ENCODE results near the gene GRWD1. TPM values are rescaled to one million over a fixed set of nuclear protein-coding genes. Genes with fewer than 3 reads are reported as not detected.

Gene GRWD1
- total RNA-seq, 1 donor from 2014 or later: 38.4 TPM

DNA sequence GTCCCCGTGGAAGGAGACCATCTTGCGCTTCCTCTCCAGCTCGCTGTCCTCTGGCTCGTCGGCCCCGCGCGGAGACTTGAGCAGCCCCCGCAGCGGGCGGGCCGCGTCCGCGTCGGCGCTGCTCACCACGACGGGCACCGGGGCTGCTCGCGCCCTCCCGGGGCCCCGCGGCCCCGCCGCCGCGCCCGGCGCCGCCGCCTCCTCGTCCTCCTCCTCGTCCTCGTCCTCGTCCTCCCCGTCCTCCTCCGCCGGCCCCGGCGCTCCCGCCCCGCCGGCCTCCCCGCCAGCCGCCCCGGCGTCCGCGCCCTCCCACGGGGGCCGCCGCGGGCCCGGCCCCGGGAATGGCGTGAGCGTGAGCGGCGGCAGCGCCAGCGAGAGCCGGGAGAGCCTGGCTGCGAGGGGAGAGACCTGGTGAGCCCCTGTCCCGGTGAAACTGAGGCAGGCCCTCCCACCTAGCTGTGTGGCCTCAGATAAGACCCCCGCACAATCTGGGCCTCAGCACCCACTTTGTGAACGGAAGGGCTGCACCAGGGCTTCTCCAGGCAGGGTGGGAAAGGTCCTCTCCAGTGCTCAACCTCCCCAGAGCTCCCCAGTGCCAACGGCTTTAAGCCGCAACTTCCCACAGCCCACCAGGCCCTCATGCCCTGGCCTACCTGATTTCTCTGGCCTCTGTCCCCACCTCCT is 48.1 kb downstream of the GRWD1 start:
- H3K27ac Mint-ChIP-seq (ENCODE audit: unreplicated experiment): peak overlapping the region; percentile 56
- no peaks in the 10 kb centered on the region for H3K27me3 Mint-ChIP-seq (ENCODE audit: unreplicated experiment)
- DNase-seq (ENCODE audit: extremely low spot score, unreplicated experiment): no peak
- H3K4me3 Mint-ChIP-seq (ENCODE audit: unreplicated experiment): peak overlapping the region; percentile 73
- no peaks in the 10 kb centered on the region for H3K9me3 Mint-ChIP-seq (ENCODE audit: unreplicated experiment)
- TF ChIP-seq, protein P1, sequence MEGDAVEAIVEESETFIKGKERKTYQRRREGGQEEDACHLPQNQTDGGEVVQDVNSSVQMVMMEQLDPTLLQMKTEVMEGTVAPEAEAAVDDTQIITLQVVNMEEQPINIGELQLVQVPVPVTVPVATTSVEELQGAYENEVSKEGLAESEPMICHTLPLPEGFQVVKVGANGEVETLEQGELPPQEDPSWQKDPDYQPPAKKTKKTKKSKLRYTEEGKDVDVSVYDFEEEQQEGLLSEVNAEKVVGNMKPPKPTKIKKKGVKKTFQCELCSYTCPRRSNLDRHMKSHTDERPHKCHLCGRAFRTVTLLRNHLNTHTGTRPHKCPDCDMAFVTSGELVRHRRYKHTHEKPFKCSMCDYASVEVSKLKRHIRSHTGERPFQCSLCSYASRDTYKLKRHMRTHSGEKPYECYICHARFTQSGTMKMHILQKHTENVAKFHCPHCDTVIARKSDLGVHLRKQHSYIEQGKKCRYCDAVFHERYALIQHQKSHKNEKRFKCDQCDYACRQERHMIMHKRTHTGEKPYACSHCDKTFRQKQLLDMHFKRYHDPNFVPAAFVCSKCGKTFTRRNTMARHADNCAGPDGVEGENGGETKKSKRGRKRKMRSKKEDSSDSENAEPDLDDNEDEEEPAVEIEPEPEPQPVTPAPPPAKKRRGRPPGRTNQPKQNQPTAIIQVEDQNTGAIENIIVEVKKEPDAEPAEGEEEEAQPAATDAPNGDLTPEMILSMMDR (IDR thresholded peaks at IDR 0.05): no peak
- peaks cover 33% of the 10 kb centered on the region for H3K4me1 Mint-ChIP-seq (ENCODE audit: unreplicated experiment)
- no peaks in the 10 kb centered on the region for H3K36me3 Mint-ChIP-seq (ENCODE audit: unreplicated experiment)

DNA sequence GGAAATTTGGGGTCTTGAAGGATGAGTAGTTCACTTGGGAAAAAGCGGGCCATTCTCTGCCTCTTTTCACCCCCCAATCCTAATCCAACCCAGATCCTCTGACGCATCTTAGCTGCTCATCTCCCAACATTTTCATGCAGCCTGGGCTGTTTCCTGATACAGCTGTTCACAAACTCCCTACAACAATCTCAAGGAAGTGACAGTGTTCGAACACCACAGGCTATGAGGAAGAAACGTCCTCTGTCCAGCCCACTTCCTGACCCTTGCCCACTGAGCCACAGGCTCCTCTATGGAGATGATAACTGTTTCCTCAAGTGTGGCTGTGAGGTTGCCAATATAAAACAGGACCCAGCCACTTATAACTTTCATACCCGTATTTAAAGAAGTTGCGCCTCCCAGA is 49.6 kb downstream of the GRWD1 start:
- TF ChIP-seq, protein P1 (IDR thresholded peaks at IDR 0.05): no peak
- Mint-ChIP-seq H3K27me3 (ENCODE audit: unreplicated experiment) (peaks cover 8% of the 10 kb centered on the region), H3K36me3 (ENCODE audit: unreplicated experiment) (no peaks in the 10 kb centered on the region), H3K4me3 (ENCODE audit: unreplicated experiment) (peak overlapping the region; percentile 68), H3K27ac (ENCODE audit: unreplicated experiment) (peak overlapping the region; percentile 34), H3K4me1 (ENCODE audit: unreplicated experiment) (peaks cover 36% of the 10 kb centered on the region), H3K9me3 (ENCODE audit: unreplicated experiment) (no peaks in the 10 kb centered on the region)
- DNase-seq (ENCODE audit: extremely low spot score, unreplicated experiment): no peak

DNA sequence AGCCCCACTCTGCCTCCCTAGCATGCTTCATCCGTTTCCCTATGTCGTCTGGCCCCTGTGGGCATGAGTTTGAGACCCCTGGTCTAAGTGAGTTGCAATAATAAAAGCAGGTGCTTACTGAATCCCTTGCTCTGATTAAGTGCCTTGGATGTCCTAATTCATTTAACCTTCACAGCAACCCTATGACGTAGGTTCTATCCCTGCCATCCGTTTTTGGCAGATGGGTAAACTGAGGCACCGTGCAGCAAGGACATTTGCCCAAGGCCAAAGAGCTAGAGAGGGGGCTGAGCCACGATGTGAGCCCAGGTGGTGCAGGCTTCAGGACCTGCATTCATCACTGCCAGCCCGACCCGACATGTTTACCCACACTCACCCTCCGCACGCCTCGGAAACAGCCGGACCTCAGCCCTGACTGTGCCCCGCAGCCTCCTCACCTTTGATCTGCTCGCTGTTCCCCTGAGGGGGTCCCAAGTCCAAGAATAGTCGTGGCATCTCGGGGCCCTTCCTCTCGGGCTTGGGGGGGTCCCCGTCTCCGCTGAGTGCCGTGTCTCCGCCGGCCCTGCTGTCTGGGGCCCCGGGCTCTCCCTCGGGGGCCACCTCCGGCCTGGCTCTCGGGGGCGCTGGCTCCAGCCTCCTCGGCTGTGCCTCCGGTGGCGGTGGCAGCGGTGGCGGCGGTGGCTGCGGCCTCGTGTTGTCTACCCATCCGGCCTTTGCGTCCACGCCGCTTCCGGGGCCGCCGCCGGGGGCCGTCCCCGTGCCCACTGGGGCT is 51.4 kb downstream of the GRWD1 start:
- H3K27me3 Mint-ChIP-seq (ENCODE audit: unreplicated experiment): peaks cover 11% of the 10 kb centered on the region
- no peak overlapping the region for H3K4me3 Mint-ChIP-seq (ENCODE audit: unreplicated experiment)
- H3K9me3 Mint-ChIP-seq (ENCODE audit: unreplicated experiment): no peaks in the 10 kb centered on the region
- DNase-seq (ENCODE audit: extremely low spot score, unreplicated experiment): no peak
- peaks cover 28% of the 10 kb centered on the region for H3K4me1 Mint-ChIP-seq (ENCODE audit: unreplicated experiment)
- TF ChIP-seq, protein P1 (IDR thresholded peaks at IDR 0.05): no peak
- no peaks in the 10 kb centered on the region for H3K36me3 Mint-ChIP-seq (ENCODE audit: unreplicated experiment)
- no peak overlapping the region for H3K27ac Mint-ChIP-seq (ENCODE audit: unreplicated experiment)

DNA sequence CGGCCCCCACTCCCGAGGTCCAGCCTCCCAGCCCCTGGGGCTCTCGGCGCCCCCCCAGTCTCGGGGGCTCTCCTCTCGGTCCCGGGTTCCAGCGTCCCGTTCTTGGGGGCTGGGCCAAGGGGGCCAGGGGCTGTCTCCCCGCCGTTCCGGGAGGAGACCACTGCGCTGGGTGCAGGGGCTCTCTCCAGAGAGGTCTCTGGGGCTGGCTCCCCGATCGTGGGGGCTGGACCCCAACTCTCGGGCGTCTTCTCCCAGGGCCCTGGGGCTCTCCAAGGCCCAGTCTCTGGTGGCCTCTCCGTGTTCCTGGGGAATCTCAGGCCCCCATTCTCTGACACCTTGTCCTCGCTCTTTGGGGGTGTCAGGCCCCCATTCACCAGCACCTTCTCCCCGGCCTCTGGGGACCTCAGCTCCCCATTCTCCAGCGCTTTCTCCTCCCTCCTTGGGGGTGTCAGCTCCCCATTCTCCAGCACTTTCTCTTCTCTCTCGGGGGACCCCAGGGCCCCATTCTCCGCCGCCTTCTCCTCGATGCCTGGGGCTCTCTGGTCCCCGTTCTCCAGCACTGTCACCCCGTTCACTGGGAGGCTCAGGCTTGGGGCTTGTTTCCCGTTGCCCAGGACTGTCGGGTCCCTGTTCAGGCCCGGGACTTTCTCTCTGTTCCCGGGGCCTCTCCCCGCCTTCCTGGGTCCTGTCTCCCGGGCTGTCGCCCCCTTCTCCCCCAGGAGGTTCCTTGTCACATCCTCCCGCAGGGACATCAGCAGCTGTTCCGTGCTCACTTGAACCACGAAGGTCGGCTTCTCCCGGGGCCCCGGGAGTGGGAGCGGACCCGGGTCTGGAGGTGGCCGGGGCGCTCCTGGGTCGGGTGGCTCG is 52.2 kb downstream of the GRWD1 start:
- TF ChIP-seq, protein P1 (IDR thresholded peaks at IDR 0.05): no peak
- no peak for DNase-seq (ENCODE audit: extremely low spot score, unreplicated experiment)
- Mint-ChIP-seq H3K36me3 (ENCODE audit: unreplicated experiment) (no peaks in the 10 kb centered on the region), H3K27ac (ENCODE audit: unreplicated experiment) (no peak overlapping the region), H3K4me1 (ENCODE audit: unreplicated experiment) (peaks cover 21% of the 10 kb centered on the region), H3K4me3 (ENCODE audit: unreplicated experiment) (no peak overlapping the region), H3K9me3 (ENCODE audit: unreplicated experiment) (no peaks in the 10 kb centered on the region), H3K27me3 (ENCODE audit: unreplicated experiment) (peaks cover 11% of the 10 kb centered on the region)
